Jurkat, Clone E6-1 (cell line): ENCODE measurements around the gene KISS1.

Experiments used
- DNase-seq: peaks from one replicate; pipeline ENCODE4 v3.0.0-alpha.2; 2011; ENCODE audit warnings: low read depth, low spot score
- H3K4me3 ChIP-seq: 2 replicates; pipeline ENCODE4 v1.5.1; 2011; ENCODE audit warnings: mild to moderate bottlenecking, low read length, control low read depth, moderate library complexity

KISS1 gene

GRCh38 chr1:204221271-204221670 lies 25.0 kb upstream of the KISS1 start:
- H3K4me3 ChIP-seq: no peak overlapping the region
- DNase-seq: no peak

GRCh38 chr1:204219971-204220616 lies 23.8 kb upstream of the KISS1 start:
- H3K4me3 ChIP-seq: no peak overlapping the region
- DNase-seq: no peak

GRCh38 chr1:204218552-204218951 lies 22.3 kb upstream of the KISS1 start:
- H3K4me3 ChIP-seq: no peak overlapping the region
- DNase-seq: peak; percentile 66

GRCh38 chr1:204217648-204218000 lies 21.3 kb upstream of the KISS1 start:
- H3K4me3 ChIP-seq: no peak overlapping the region
- no peak for DNase-seq

- no peak overlapping the region for H3K4me3 ChIP-seq
- DNase-seq: no peak
Observed at GRCh38 chr1:204216880-204217647, 20.8 kb upstream of the KISS1 start.

GRCh38 chr1:204216236-204216635 lies 19.9 kb upstream of the KISS1 start:
- H3K4me3 ChIP-seq: no peak overlapping the region
- no peak for DNase-seq

- no peak within 1 kb of the TSS for H3K4me3 ChIP-seq
- DNase-seq: no peak
Observed at GRCh38 chr1:204213668-204214662, 17.7 kb upstream of the KISS1 start, which contains the start of gene GOLT1A. Gene GOLT1A, minus strand, starts transcription at chr1:204213988. Its CDS starts 82 bp downstream, at chr1:204213906.

- H3K4me3 ChIP-seq: no peak overlapping the region
- no peak for DNase-seq
Observed at GRCh38 chr1:204212715-204213114, 16.4 kb upstream of the KISS1 start.

- DNase-seq: no peak
- H3K4me3 ChIP-seq: no peak overlapping the region
Observed at GRCh38 chr1:204211046-204211445, 14.8 kb upstream of the KISS1 start.

GRCh38 chr1:204207136-204207616 lies 10.9 kb upstream of the KISS1 start:
- DNase-seq: peak; percentile 25
- H3K4me3 ChIP-seq: no peak overlapping the region

GRCh38 chr1:204206121-204206520 lies 9.8 kb upstream of the KISS1 start:
- no peak overlapping the region for H3K4me3 ChIP-seq
- DNase-seq: no peak

- no peak overlapping the region for H3K4me3 ChIP-seq
- no peak for DNase-seq
Observed at GRCh38 chr1:204205486-204205885, 9.2 kb upstream of the KISS1 start.

GRCh38 chr1:204204944-204205343 lies 8.7 kb upstream of the KISS1 start:
- no peak overlapping the region for H3K4me3 ChIP-seq
- DNase-seq: peak; percentile 44

GRCh38 chr1:204203206-204203767 lies 7.0 kb upstream of the KISS1 start:
- H3K4me3 ChIP-seq: no peak overlapping the region
- DNase-seq: no peak

GRCh38 chr1:204202481-204202880 lies 6.2 kb upstream of the KISS1 start:
- no peak overlapping the region for H3K4me3 ChIP-seq
- no peak for DNase-seq

GRCh38 chr1:204201348-204202040 lies 5.2 kb upstream of the KISS1 start:
- DNase-seq: no peak
- no peak overlapping the region for H3K4me3 ChIP-seq

GRCh38 chr1:204199579-204199978 lies 3.3 kb upstream of the KISS1 start:
- no peak for DNase-seq
- H3K4me3 ChIP-seq: no peak overlapping the region
